SK-N-MC (cell line): Measurements from ENCODE around the gene GALNT9.

Experiments used
- EZH2 ChIP-seq: fragments of 200-600 bp; sonication (generic); IDR thresholded peaks from one replicate; pipeline ENCODE4 v1.6.1; 2017; ENCODE audit warnings: antibody characterized with exemption
- POLR2AphosphoS5 ChIP-seq: IDR thresholded peaks from 2 replicates; pipeline ENCODE4 v1.6.1; 2012; ENCODE audit warnings: mild to moderate bottlenecking, low read depth, low read length, borderline replicate concordance

DNA sequence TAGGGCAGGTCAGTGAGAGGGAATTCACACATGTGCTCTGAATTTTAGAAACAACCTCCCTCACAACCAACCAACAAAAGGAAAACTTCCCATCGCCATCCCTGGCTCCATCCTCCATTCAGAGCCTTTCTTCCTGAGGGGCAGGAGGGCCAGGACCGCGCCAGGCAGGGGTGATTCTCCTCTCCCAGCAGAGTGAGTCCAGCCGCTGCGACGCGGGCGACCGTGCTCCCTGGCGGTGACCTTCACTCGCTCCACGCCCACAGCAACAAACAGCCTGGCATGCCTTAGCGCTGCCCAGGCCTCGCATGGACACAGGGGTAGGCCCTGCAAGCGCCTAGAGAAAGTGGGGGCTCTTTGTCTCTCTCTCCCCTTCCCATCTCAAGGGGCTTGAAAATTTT, 3.7 kb downstream of the GALNT9 start:
- TF ChIP-seq POLR2AphosphoS5, result no peak
- no peak for TF ChIP-seq EZH2
